Adipose tissue (tissue), 3 donors: ENCODE data around the gene SART3. TPM values are rescaled to one million over a fixed set of nuclear protein-coding genes. Genes with fewer than 3 reads are reported as not detected.
A peak's percentile ranks its signal among the peaks of the same experiment; 100 is the strongest.

Source experiments
- H3K27ac ChIP-seq: one replicate; pipeline ENCODE4 v1.5.1; 2013; ENCODE audit warnings: low read depth, low read length
- WGBS, 3 donors: extraction: QIAGEN DNeasy Blood & Tissue Kit; methylation state at CpG; one replicate each; pipeline ENCODE4 v1.1.7; 2013; 5-methylcytosine and 5-hydroxymethylcytosine counted together
- polyA plus RNA-seq, 3 donors: library from polyadenylated mRNA; stranded (reverse); fragments of 200-250 nt; gene quantifications; one replicate each; pipeline ENCODE4 v1.2.3, GENCODE V29; 2013
- donor health status: healthy with polysubstance abuse.
- donor health status: Bipolar disorder and iron deficiency.
- donor health status: healthy.

SART3 gene, protein sequence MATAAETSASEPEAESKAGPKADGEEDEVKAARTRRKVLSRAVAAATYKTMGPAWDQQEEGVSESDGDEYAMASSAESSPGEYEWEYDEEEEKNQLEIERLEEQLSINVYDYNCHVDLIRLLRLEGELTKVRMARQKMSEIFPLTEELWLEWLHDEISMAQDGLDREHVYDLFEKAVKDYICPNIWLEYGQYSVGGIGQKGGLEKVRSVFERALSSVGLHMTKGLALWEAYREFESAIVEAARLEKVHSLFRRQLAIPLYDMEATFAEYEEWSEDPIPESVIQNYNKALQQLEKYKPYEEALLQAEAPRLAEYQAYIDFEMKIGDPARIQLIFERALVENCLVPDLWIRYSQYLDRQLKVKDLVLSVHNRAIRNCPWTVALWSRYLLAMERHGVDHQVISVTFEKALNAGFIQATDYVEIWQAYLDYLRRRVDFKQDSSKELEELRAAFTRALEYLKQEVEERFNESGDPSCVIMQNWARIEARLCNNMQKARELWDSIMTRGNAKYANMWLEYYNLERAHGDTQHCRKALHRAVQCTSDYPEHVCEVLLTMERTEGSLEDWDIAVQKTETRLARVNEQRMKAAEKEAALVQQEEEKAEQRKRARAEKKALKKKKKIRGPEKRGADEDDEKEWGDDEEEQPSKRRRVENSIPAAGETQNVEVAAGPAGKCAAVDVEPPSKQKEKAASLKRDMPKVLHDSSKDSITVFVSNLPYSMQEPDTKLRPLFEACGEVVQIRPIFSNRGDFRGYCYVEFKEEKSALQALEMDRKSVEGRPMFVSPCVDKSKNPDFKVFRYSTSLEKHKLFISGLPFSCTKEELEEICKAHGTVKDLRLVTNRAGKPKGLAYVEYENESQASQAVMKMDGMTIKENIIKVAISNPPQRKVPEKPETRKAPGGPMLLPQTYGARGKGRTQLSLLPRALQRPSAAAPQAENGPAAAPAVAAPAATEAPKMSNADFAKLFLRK
- 10 to 100 TPM; 10.7 to 19.2 (median 14.5) TPM for polyA plus RNA-seq

DNA sequence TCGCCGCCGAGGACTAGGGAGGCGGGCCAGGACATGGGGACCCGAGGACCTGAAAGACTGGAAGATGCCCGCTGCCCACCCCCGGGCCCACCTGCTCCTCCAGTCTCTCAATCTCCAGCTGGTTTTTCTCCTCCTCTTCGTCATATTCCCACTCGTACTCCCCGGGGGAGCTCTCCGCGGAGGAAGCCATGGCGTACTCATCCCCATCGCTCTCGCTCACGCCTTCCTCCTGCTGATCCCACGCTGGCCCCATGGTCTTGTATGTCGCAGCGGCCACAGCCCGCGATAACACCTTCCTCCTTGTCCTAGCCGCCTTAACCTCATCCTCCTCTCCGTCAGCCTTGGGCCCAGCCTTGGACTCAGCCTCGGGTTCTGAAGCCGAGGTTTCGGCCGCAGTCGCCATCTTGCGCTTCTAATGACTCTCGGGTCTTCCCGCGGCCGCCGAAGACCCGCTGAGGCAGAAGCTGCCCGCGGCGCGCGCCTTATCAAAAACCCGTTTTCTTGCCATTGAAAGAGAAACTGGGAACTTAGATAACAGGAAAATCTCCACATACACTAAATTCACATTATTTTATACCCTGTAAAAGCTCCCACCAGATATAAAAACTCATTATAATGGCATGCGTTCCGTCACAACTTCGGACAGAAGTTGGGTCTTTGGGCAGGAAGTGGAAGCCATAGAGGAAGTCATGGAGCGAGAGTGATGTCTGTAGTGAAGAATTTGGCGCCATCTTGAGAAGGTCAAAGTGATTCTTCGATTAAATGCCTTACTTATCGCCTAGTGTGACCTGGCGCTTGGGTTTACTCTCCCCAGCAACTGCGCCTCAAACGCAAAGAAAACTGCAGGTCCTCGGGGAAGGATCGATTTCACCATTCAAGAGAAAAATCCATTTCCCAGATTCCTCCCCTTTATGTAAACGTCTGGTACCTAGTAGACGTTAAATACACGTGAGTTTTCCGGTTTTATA, at the start of gene SART3:
Gene SART3, minus strand, starts transcription at position 422 of the 968 bp plus-strand sequence. Its CDS starts 19 bp downstream, at position 403.
- peak within 1 kb of the TSS; percentile 57 for H3K27ac ChIP-seq
- 0 to 1% (median 0%) methylated on average over 57 of the region's 57 CpGs for WGBS, 3 donors

DNA sequence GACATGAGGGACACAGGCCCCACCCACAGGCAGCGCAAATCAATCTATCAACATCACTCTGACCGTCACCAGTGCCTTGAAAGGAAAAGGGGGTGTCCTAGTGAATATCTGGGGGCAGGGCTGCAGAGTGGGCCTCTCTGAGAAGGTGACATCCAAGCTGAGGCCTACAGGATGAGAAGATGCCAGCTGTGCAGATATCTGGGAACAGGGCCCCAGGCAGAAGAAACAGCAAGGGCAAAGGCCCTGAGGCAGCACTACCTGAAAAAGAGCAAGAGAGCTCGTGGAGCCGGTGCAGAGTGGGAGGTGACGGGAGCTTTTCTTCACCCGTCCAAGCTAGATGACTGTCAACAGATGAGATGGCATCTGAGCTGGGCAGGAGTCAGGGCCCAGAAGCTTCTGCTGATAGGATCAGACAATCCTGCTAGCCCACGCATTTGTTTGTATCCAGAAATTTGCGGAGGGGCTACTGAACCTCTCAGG, 49.4 kb upstream of the SART3 start:
- no peak overlapping the region for H3K27ac ChIP-seq
- 81 to 93% (median 92%) methylated on average over 8 of the region's 8 CpGs for WGBS, 3 donors

DNA sequence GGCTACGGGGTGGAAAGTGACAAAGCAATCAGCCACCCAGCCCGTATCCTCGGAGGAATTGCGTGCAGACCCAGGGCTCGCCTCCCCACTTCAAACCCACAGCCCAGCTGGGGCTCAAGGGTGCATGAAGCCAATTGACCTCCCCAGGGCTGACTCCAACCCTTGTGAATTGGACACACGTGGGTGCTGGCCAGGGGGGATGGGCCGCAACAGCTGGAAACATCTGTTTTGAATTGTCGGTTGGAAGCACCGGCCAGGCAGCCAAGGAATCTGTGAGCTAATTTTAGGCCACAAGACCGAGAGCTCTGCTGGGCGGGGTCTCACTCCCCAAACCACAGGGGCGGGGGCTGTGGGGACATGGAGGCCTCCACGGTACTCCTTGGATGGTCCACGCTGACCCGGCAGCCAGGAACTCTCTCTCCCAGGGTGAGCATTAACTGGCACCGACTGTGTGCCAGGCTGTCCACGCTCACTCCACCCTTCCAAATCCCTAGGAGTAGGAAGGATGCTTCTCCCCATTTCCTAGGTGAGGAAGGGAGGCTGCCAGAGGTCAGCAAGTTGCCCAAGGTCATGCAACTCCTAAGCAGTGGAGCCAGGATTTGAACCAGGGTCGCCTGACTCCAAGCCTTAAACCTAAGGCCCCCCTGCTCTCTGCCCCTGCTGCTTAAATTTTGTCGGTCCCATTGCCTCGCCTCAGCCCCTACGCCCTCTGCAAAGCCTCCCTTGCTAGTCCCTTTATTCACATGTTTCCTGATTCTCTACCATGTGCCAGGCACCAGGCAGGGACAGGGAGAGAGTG, 48.8 kb upstream of the SART3 start:
- 39 to 61% (median 39%) methylated on average over 21 of the region's 21 CpGs for WGBS, 3 donors

DNA sequence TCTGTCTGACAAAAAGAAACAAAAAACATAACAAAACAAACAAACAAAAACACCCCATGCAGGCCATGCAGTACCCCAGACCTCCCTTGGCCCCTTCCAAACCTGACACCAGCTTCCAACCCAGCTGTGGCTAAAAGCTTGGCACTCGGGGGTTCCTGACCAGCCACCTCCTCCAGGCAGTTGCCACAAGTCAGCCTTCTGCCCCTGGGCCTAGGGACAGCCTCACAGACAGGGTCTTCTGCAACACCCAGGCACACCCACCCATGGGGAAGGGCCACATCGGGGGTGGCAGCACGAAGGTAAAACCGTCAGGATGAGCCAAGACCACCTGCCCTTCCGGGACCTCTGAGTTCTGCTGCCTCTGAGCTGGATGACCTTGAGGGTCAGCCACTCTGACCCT, 47.6 kb upstream of the SART3 start:
- no peak overlapping the region for H3K27ac ChIP-seq
- WGBS, 3 donors = 65 to 85% (median 73%) methylated on average over 5 of the region's 5 CpGs

More for the DNA sequence above, 48.8 kb upstream of the SART3 start:
- H3K27ac ChIP-seq = no peak overlapping the region

DNA sequence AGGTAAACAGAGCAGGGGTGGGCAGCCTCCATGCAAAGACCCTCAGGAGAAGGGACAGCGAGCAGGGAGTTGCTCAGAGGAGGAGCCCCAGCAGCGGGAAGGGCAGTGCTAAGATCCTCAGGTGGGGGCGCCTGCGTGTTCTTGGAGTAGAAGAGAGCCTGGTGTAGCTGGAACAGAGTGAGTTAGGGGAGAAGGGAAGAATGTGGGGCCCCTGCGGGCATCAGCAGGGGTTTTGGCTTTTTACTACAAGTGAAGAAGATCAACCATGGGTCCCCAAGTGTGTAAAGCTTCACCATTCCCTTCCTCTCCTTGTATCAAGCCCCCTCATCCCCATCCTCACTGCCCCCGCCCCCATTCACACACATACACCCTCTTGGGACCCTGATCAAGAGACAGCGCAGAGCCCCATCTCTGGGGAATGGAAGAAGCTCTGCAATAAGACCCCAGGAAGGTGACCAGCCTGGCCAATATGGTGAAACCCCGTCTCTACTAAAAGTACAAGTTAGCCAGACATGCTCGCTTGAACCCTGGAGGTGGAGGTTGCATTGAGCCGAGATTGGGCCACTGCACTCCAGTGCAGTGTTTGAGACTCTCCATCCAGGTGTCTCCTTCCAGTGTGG, 47.1 kb upstream of the SART3 start:
- WGBS, 3 donors = 73 to 94% (median 92%) methylated on average over 10 of the region's 10 CpGs
- H3K27ac ChIP-seq = no peak overlapping the region

DNA sequence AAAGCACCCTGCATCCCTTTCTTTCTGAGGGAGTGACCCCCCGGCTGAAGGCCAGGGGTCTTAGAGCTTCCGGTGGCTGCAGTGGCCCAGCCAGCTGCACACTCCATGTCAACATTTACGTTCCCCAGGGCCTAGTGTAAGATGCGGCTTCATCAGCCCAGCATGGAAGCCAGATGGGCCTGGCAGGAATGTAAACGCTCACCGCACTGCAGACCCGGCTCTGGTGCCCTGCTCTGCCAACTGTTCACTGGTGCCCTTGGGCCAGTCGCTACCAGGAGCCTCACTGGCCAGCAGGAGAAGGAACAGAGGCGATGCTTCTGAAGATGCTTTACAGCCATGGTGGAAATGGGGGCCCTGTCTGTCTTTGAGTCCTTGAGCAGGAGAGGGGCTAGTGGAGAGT, 45.5 kb upstream of the SART3 start:
- WGBS, 3 donors = 73 to 85% (median 79%) methylated on average over 9 of the region's 9 CpGs
- H3K27ac ChIP-seq = no peak overlapping the region

DNA sequence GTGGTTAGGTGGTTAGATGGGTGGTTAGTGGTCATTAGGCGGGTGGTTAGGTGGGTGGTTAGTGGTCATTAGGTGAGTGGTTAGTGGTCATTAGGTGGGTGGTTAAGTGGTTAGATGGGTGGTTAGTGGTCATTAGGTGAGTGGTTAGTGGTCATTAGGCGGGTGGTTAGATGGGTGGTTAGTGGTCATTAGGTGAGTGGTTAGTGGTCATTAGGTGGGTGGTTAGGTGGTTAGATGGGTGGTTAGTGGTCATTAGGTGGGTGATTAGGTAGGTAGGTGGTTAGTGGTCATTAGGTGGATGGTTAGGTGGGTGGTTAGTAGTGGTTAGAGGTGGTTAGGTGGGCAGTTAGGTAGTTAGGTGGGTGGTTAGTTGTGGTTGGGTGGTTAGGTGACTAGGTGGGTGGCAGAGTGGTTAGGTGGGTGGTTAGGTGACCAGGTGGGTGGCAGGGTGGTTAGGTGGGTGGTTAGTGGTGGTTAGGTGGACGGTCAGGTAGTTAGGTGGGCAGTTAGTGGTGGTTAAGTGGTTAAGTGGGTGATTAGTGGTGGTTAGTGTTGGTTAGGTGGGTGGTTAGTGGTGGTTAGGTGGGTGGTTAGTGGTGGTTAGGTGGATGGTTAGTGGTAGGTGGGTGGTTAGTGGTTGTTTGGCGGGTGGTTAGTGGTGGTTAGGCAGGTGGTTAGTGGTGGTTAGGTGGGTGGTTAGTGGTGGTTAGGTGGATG, 44.9 kb upstream of the SART3 start:
- no peak overlapping the region for H3K27ac ChIP-seq
- 84 to 96% (median 94%) methylated on average over 4 of the region's 4 CpGs for WGBS, 3 donors

DNA sequence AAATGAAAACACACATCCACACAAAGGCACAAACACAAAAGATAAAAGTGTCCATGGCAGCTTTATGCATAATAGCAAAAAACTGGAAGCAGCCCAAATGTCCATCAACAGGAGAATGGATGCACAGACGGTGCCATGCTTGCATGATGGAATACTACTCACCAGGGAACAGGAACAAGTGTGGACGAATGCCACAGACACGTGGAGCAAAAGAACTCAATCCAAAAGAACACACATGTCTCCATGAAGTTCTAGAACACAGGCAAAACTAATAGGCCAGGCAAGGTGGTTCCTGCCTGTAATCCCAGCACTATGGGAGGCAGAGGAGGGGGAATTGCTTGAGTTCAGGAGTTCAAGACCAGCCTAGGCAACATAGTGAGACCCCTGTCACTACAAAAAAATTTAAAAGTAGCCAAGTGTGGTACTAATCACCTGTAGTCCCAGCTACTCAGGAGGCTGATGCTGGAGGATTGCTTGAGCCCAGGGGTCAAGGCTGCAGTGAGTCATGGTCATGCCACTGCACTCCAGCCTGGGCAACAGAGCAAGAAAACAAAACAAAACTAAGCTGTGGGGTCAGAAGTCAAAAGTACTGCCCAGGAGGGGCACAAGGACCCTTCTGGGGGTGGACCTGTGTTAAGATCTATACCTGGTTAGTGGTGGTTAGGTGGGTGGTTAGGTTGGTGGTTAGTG, 44.2 kb upstream of the SART3 start:
- 53 to 70% (median 67%) methylated on average over 3 of the region's 3 CpGs for WGBS, 3 donors
- no peak overlapping the region for H3K27ac ChIP-seq

DNA sequence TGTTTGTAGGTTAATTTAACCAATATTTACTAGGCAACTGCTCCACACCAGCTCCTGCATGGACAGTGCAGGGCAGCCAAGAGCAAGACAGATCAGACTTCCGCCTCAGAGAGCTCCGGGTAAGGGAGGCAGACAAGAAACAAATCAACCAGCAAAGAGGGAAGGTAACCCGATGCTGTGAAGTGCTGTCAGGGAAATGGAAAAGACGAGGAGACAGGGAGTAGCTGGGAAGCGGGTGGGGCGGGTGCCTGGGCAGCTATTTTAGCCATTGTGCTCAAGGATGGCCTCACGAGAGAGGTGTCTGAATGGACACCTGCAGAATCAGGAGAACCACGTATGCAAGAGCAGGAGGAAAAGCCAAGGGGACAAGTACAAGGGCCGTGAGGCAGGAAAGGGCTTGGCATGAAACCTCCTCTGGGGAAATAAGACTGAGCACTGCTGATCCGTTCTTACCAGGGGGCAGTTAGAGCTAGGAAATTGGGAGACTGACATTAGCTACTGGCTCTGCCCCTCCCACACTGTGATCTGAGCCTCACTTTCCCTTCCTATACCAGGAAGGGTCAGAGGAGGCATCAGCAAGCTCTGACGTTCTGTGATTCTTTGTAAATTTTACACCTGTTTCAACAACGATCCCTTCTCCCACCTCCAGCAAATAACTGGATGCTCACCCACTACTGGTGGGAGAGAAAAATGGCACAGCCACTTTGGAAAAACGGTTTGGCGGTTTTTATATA, 43.4 kb upstream of the SART3 start:
- no peak overlapping the region for H3K27ac ChIP-seq
- WGBS, 3 donors = 31 to 60% (median 58%) methylated on average over 14 of the region's 14 CpGs

DNA sequence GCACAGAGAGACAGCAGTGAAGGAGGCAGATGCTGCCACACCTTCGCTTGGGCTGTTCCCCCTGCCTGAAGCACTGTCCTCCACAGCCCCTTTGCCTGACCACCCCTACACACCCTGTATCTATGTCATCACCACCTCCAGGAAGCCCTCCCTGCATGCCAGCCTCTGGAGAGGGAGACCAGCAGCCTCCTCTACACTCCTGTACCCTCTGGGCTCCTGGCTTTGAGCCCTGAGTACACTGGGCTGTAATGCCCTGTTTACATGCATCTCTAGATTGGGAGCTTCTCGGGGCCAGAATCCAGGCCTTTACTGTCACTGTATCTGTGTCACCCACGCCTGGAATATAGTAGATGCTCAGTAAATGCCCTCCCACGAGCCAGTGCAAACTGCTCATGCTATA, 42.8 kb upstream of the SART3 start:
- 79 to 92% (median 89%) methylated on average over 4 of the region's 4 CpGs for WGBS, 3 donors
- H3K27ac ChIP-seq = no peak overlapping the region

DNA sequence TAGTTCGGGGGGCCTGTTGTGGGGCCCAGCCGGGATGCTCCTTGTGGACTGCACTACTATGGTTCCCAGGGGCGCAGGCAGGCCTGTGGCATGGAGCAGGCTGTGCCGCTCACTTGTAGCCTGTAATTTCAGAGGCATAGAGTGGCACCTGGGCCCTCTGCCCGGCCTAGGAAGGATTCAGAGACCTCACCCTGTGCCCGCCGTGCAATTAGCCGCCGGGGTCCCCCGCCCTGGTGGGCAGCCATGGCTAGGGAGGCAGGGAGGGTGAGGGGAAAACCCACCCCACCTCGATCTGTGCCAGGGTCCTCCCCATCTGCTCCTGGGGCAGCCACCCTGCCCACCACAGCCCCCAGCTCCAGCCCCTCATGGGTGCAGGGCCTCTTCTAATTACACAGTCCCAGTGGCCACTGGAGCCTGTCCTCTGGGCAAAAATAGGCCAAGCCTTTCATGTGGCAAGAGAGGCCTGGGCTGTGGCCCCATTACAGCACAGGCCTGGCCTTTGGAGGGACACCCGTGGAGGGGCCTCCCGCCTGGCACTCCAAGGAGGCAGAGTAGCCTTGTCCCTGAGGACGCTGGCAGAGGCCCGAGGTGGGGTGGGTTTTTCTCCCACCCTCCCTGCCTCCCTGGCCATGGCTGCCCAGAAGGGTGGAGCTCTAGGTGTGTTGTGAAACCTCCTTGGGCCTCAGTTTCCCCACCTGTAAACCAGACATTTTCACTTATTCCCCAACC, 42.2 kb upstream of the SART3 start:
- H3K27ac ChIP-seq = no peak overlapping the region
- 75 to 94% (median 94%) methylated on average over 8 to 15 of the region's 15 CpGs for WGBS, 3 donors

DNA sequence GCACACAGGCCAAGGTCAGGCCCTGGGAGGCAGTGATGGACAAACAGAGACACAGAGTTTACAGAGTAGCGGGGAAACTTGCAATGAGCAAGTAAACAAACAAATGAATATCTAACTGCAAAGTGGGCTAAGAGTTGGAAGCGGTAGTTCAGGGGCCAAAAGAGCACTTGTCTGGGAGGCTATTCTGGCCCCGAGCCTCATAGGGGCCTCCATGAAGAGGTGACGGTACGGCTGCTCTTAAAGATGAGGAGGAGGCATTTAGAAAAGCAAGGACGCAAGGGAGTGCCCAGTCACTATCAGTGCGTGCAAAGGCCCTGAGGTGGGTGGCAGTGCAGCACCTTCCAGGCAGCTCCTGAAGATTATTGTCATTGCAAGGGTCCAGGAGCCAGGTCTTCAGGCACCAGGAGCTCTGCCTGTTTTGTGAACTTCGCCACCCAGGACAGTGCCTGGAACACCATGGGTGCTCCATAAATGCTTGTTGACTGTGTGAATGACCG, 41.3 kb upstream of the SART3 start:
- WGBS, 3 donors = 94 to 97% (median 96%) methylated on average over 9 of the region's 9 CpGs
- H3K27ac ChIP-seq = no peak overlapping the region

DNA sequence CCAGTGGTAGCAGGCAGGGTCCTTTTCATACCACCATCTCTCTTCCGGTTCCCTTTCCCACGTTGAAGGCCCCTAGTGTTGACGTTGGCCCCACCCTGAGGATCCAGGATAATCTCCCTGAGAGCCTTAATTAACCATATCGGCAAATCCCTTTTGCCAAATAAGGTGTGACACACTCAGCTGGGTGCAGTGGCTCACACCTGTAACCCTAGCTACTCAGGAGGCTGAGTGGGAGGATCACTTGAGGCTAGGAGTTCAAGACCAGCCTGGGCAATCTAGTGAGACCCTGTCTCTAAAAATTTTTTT, 39.7 kb upstream of the SART3 start:
- H3K27ac ChIP-seq = no peak overlapping the region
- WGBS, 3 donors = 41 to 77% (median 73%) methylated on average over 4 of the region's 4 CpGs

DNA sequence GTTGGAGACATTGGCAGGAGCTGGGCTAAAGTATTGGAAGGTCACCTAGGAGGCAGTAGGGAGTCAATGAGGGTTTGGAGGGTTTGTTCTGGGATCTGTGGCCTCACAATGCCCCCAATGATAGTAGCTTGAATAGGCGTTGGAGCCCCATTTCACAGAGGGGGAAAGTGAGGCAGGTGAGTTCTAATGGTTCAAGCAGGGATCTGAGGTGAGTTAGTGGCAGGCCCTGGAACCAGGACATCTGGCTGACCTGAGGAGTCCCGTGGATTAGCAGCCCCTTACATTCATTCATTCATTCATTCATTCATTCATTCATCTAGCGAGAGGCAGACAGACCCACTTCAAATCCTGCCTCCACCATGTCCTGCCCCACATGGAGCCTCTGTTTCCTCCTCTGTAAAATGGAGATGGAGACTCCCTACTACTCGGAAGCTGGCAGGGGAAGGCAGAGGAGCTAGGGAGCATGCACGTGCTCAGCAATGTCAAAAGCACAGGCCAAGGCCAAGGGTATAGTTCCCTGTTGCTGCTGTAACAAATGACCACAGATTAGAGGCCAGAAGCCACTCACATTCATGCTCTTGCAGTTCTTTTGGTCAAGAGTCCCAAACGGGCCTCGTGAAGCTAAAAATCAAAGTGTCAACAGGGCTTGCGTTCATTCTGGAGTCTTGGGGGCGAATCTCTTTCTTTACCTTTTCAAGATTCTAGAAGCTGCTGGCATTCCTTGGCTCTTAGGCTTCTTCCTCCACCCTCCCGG, 39.2 kb upstream of the SART3 start:
- WGBS, 3 donors = 66 to 92% (median 84%) methylated on average over 10 of the region's 10 CpGs
- no peak overlapping the region for H3K27ac ChIP-seq
